H4 (cell line): Measurements from ENCODE around the gene SH3TC2. TPM values are rescaled to one million over a fixed set of nuclear protein-coding genes. Genes with fewer than 3 reads are reported as not detected.

Source experiments
- DNase-seq: peaks from one replicate; pipeline ENCODE4 v3.0.0-alpha.2; 2015; ENCODE audit warnings: low spot score
- total RNA-seq: library from RNA; depleted of rRNA; stranded (reverse); fragments of >200 nt; shearing (Covaris generic); gene quantifications from 2 replicates; pipeline ENCODE4 v1.2.3, GENCODE V29; 2014

The SH3TC2 gene
- total RNA-seq, 1 experiment from 2014 or later: 0.95 TPM

DNA sequence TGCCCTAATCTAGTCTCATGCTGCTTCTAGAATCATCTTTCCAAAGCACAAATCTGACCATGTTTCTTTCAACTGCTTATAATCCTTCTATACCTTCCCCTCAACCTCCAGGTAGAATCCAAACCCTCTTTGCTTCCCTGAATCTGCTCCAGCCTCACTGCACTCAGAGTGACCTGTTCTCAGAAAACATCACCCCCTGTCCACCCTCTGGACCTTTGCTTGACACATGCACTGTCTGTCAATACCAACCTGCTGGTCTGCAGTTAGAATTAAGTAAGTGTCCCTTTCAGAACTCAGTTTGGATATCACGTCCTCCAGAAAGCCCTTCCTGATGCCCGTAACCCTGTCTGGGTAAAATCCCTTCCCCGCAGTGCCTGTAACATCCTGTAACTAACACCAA is 63.1 kb downstream of the SH3TC2 start:
- DNase-seq: no peak

DNA sequence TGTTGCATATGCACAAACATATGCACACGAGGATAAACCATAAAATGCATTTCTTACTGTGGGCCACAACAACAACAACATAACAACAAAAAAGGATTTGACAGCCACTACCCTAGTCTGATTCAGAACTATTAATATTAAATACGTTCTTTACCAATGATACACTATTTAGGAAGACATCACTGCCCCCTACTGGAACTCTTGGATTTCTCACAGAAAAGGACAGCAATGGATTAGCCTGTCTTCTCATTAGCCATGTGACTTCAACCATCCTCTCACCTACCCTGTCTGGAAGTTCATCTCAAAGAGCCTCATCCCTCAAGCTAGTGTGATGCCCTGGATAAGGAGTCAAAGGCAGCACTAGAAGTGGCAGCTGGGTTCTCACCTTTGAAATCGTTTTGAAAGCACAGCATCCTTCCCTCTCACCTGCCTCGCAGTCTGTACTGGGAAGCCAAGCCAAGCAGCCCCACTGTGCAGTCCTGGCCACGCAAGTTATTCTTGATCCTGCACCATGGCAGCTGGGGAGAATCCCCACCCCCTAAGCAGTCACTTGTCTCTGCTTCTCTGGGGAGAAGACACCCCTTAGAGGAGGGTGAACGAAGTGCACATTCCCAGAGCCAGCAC is 64.6 kb downstream of the SH3TC2 start:
- DNase-seq: peak; percentile 51

DNA sequence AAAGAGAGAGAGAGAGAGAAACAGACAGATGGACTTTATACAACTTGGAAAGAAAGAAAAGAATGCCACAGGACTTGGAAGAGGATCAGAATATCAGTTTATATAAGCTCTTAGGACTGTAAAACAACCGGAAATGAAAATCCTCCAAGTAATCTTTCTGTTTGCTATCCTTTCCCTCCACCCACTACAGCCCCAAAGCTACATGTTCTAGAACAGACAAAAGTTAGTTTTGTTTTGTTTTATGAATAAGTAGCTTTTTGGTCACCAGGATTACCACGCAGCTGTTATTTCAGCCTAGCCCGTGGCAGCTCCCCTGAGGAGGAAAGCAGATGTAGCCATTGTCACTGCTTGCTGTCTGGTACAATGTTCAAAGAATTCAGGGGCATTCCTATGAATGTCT is 66.6 kb downstream of the SH3TC2 start:
- no peak for DNase-seq

DNA sequence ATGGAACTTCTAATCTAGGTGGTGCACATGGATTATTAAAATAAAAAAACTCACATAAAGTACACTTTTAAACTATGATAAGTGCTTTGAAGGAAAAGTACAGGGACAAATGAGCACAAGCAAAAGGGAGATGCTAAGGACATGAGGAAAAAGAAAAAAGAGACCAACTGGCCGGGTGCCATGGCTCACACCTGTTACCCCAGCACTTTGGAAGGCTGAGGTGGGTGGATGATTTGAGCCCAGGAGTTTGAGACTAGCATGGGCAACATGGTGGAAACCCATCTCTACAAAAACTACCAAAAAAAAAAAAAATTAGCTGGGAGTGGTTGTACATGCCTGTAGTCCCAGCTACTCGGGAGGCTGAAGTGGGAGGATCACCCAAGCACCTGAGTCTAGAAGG is 67.1 kb downstream of the SH3TC2 start:
- DNase-seq: no peak

DNA sequence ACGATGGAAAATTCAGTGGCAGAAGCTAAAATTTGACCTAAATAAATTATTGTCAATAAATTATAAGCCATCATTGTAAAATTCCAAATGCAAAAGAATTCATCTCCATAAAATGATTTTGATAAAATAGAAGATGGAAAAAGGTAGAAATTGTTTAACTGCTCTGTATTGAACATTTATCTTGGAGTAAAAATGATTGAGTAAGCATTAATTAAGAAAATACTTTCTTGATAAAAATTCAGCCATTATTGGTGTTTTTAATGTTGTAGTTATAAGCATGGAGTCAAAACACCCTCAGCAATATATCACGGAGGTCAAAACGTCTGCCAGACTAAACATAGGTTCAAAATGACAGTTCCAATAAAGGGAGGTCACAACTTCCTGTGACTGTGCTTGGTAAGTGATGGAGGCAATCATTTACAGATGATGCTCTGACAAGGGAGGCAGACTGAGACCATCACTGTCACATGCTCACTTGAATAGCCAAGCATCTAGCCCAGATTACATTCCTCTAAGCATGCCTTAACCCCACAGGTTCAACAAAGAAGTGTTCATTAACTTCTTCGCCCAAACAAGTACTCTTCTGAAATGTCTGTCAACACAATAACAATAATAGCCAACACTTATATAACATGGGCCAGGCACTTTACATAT is 69.5 kb downstream of the SH3TC2 start:
- DNase-seq: no peak

DNA sequence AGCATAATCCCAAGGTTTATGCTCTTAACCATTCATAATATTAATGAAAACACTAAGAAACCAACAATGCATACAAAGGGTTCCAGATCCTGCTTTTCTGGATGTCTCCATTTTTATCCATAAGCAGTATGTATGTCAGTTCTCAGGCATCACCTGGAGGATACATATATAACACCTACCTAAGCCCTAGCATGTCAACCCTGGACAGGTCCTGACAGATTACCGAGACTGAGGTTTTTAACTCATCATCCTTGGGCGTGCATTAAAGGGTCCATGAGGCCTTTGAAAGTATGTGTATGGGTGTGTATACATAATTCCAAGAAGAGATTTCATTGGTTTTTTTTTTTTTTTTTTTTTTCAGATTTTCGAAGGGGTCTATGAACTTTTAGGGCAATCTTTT is 70.6 kb downstream of the SH3TC2 start:
- no peak for DNase-seq

DNA sequence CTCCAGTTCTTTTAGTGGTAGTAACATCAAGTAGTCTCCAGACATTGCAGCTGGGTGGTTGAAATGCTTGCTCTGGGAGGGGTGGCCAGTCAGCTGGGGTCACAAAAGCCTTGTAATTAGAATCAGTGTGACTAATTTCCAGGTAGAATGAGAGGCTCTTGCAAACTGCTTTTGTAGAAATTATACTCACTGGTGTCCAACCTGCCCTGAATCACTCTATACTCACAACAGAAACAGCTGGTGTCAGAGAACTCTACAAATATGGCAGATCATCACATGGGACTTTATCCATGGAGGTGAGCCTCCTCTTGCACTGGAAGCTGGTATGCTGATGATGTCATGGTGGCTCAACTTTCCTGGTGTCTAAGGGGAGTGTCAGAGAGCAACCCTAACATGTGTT is 71.3 kb downstream of the SH3TC2 start:
- DNase-seq: no peak

GRCh38 chr5:148990817-148991216 is 72.0 kb downstream of the SH3TC2 start:
- DNase-seq: no peak

DNA sequence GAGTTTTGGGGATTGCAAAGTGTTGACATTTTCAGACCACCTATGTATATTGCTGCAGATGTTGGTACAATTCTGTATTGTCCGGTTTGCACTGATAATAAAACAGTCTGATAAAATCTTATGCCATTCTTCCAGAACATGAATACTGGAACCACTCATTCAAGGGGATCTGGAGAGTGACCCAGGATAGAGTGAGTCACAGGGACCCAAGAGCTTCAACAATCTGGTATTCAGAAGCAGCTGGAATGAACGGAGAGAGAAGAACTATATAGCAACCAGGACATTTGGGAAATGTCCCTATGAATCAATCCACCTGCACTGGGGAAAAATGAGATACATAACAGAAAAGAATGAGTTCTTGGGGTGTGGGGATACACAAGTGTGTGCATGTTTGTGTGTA is 73.3 kb downstream of the SH3TC2 start:
- no peak for DNase-seq

DNA sequence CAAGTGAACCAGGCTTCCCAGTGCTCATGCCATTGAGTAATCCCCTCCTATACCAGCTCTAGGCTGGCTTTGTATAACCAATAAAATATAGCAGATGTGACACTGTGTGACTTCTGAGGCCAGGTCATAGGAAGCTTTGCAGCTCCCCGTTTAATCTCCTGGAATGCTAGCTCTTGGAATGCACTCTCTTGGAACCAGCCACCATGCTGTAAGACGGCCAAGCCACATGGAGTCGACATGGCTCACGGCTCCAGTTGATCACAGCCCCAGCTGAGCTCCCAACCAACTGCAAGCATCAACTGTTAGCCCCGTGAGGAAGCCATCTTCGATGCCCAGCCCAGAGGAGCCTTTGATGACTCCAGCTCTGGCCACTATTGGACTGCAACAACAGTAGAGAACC is 74.5 kb downstream of the SH3TC2 start:
- no peak for DNase-seq

DNA sequence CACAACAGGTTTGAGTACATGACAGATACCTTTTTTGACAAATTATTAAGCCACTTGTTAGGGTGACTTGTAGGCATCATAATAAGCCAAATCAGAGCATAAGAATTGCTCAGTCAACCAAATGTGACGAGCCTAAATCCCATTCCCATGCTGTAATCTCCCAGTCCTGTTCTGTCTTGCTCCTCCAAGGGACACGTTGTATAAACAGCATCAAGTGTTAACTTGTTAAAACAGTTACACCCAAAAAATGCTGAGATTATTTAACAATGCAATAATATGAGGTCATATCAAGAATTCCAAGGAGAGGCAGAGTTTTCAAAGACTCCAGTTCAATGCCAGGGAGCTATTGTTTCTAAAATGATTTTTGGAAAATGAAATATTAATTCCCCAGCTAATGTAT is 76.2 kb downstream of the SH3TC2 start:
- DNase-seq: no peak

- no peak for DNase-seq
Measured at GRCh38 chr5:148984345-148984744, 78.5 kb downstream of the SH3TC2 start.

- DNase-seq: no peak
Measured at GRCh38 chr5:148981353-148981752, 81.5 kb downstream of the SH3TC2 start.

- no peak for DNase-seq
Measured at GRCh38 chr5:148980731-148981130, 82.1 kb downstream of the SH3TC2 start.

GRCh38 chr5:148979083-148979723 is 83.7 kb downstream of the SH3TC2 start:
- DNase-seq: no peak

DNA sequence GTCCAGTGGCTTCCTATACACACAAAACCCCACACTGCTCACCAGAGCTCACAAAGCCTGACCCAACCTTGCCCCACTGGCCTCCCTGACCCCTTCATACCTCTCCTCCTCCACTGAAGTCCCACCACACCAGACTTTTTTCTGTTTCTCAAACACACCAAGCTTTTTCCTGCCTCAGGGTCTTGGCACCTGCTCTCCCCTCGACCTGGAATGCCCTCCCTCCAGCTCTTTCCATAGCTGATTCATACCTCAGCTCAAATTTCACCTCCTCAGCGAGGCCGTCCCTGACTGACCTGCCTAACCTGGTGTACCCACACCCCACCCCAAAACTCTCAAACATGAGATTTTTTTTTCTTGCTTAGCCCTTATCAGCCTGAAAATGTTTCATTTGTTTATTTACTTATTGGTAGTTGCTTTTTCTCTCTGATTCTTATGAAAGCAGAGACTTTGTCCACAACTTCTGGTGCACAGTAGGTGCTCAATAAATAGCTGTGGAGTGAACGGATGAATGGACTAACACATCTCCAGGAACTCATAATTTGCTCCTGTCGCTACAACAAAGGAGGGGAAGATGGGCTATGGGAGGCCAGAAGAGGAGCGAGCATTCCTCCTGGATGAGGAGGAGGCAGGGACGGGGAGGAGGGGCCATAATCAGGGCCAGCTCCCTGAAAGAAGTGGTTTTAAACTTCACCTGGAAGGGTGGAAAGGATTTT is 84.3 kb downstream of the SH3TC2 start:
- no peak for DNase-seq

DNA sequence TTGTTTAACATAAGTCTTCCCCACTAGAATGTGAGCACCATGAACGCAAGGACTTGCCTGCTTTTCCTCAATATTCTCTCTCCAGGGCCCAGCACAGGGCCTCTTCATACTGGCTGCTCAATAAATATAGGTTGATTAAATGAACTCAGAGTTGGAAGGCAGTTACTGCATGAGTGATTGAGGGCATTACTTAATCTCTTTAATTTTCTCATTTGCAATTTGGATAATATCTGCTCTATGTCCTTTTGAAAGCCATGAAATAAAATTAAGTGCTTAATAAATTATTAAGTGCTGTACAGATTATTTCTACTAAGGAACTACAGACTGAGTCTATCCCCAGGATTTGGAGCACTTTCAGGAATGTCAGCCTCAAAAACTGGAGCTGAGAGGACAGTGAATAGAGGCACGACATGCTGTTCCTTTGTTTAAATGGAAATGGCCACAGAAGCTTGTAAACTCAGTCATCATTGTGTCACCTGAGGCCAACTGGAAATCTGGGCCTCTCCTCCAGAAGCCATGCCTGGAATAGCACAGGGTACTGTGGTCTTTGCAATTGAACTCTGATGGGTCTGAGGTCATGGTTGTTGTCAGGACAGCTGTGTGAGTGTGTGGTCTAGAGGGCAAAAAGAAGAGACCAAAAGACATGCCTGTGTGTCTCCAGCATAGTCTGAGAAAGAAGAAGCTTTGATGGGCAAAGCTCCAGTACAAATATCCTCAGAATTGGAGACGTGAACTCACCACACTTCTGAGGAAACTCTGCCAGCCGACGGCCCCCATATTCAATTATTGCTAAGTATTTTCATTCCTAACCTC is 86.1 kb downstream of the SH3TC2 start:
- DNase-seq: no peak

GRCh38 chr5:148974642-148975327 is 88.1 kb downstream of the SH3TC2 start:
- DNase-seq: no peak

DNA sequence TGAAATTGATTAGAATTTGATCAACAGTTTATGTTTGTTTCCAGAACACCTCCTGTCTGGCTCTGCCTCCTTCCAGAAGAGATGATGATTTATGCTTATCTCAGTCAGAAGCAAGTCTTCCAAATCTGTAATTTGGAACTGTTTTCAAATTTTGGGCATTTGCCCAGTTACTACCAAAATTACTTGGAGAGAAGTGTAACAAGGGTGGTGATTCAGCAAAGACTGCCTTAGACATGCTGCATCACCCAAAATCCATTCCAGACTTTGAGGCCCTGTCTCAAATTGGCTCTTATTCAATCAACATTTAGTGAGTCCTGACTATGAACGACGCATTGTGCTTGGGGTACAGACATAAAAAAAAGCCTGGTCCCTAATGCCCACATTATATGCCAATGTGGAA is 89.4 kb downstream of the SH3TC2 start:
- DNase-seq: no peak

DNA sequence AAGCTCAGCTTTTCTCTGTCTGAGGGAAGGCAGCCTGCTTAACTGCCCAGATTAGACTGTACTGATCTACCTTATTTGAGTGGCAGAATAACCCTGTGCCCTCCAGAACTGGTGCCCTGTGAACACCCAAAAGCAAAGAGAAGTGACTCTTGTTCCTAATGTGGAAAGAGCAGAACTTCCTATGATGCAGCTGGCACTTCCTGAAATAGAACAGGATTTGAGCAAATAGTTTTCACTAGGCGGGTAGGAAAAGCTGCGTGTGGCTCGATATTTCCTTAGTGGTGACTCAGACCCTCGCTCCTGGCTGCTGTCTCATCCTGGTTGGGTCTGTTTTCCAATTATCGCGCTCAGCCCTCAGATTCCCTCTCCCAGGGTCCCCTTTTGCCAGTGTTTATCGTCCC is 89.9 kb downstream of the SH3TC2 start:
- peak; percentile 85 for DNase-seq

DNA sequence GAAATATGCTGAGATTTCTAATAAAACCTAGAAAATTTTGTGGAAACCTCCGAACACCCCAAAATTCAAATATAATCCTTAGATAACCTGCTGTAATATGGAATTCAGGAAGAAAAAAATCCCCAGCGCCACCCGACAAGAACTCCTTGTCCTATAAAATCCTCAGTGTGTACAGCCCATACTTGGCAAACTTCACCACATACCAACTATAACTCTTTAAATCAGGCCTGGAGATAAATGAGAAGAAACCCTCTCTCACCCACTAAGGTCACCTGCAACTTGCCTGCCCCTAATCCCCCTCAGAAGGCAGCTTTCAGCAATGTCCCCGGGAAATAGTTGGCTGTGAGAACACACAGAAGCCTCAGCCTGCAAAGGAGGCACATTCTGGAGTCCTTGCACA is 90.5 kb downstream of the SH3TC2 start:
- DNase-seq: no peak
